LNCaP clone FGC (cell line): ENCODE results near the gene RTN3.

Source experiments
- DNase-seq: peaks from one replicate; pipeline ENCODE4 v3.0.0-alpha.2; 2011; ENCODE audit warnings: low read depth
- H3K4me3 ChIP-seq: 2 replicates; pipeline ENCODE4 v1.5.1; 2011; ENCODE audit warnings: mild to moderate bottlenecking, low read depth, low read length, control low read depth
- TF ChIP-seq, protein P1 (sequence below): IDR thresholded peaks from 2 replicates; pipeline ENCODE4 v1.5.1; 2012; ENCODE audit warnings: mild to moderate bottlenecking; ENCODE audit not compliant: control insufficient read depth, insufficient read depth; ENCODE audit errors: extremely low read depth

RTN3 gene

DNA sequence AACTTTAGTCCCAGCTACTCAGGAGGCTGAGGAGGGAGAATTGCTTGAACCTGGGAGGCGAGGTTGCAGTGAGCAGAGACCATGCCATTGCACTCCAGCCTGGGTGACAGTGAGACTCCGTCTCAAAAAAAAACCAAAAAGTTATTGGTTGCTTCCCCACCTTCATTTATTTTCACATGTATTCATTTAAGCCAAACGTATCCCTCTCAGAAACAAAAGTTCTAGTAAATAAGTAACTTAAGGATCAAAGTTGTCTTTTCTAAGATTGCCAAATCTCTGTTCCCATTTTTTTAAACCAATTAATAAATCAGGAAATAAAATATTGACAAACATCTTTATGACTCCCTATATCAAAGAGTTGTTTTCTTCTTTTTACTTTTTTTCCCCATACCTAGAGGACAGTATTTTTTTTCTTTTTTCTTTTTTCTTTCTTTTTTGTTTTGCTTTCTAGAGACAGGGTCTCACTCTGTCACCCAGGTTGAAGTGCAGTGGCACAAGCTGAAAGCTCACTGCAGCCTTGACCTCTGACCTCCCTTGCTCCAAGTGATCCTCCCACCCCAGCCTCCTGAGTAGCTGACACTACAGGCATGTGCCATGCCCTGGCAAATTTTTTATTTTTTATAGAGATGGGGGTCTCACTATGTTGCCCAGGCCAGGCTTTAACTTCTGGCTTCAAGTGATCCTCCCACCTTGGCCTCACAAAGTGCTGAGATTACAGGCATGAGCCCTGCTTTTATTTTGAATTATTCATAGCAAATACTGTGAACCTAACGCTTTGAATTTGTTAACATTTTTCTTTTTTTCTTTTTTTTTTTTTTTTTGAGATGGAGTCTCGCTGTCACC, 75.8 kb downstream of the RTN3 start:
- no peak overlapping the region for H3K4me3 ChIP-seq
- DNase-seq, result no peak
- TF ChIP-seq, protein P1, sequence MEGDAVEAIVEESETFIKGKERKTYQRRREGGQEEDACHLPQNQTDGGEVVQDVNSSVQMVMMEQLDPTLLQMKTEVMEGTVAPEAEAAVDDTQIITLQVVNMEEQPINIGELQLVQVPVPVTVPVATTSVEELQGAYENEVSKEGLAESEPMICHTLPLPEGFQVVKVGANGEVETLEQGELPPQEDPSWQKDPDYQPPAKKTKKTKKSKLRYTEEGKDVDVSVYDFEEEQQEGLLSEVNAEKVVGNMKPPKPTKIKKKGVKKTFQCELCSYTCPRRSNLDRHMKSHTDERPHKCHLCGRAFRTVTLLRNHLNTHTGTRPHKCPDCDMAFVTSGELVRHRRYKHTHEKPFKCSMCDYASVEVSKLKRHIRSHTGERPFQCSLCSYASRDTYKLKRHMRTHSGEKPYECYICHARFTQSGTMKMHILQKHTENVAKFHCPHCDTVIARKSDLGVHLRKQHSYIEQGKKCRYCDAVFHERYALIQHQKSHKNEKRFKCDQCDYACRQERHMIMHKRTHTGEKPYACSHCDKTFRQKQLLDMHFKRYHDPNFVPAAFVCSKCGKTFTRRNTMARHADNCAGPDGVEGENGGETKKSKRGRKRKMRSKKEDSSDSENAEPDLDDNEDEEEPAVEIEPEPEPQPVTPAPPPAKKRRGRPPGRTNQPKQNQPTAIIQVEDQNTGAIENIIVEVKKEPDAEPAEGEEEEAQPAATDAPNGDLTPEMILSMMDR, result no peak

DNA sequence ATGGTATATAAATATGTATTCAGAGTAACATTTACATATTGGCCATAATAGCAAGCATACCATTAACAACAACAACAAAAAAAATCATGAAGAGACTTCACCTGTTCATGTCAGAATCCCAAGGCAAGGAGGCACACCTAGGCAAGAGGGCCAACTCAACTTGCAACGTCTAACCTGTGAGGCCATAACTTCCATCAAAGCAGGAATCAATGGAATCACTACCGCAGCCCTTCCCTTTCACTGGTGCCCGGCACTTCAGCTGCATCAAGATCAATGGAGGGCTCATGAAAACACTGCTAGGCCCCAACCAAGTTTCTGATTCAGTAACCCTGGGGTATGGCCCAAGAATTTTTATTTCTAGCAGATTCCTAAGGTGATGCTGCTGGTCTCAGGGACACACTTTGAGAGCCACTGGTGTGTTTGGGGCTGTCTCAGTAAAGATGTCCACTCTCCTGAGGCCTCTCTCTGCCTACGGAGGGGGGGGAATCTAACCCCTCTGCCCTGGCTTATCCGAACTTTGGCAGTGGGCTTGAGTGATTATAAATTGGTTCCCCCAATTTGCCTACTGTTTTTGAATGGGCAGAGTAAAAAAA, 79.3 kb downstream of the RTN3 start:
- DNase-seq, result no peak
- H3K4me3 ChIP-seq, result no peak overlapping the region
- TF ChIP-seq, protein P1, result no peak

DNA sequence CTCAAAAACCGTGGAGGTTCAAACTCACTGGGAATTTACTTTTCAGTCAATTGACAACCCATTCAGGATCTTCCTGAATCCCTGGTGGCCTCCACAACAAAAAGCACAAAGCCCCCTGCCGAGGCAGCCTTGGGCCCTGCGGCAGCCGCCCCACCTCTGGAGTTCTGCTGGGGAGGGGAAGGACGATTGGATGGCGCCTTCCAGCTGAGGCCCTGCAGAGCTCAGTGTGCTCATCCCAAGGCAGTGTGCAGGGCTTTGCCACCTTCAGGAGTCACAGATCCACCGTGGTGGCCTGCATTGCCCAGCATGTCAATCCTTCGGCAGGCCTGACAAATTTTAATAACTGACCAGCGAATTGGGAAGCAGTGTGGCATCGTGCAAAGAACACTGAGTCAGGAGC, 79.9 kb downstream of the RTN3 start:
- no peak overlapping the region for H3K4me3 ChIP-seq
- TF ChIP-seq, protein P1, result no peak
- DNase-seq, result no peak

DNA sequence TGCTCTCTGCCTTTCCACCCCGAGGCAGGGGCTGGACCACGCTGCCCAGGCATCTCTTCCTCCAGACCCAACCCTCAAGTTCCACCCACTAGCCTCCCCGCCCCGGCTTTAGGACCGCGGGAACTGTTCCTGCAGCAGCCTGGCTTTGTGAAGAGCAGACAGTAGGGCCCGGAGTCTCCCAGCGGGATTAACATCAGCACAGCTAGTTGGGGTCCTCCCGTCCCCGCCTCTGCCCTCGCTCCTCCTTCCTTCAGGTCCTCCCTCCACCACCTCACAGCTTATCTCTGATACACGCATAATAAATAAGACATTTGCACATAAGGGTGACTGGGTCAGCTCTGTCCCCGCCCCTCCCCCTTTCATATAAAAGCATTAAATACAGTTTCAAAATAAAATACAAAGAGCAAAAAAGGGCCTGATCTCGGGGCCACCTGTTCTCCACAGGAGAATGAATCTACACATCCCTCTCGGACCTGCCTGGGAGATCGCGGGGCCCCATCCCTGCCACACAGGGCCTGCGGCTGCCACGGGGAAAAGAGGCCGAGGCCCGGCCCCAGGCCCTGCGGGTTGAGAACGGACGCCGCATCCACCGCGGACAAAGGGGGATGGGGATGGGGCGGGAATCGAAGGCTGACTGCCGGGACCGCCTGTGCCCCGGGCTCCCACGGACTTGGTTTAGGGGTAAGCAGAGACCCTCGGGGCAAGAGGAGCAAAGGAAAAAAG, 80.8 kb downstream of the RTN3 start:
- TF ChIP-seq, protein P1, result no peak
- H3K4me3 ChIP-seq, result no peak overlapping the region
- DNase-seq, result no peak

DNA sequence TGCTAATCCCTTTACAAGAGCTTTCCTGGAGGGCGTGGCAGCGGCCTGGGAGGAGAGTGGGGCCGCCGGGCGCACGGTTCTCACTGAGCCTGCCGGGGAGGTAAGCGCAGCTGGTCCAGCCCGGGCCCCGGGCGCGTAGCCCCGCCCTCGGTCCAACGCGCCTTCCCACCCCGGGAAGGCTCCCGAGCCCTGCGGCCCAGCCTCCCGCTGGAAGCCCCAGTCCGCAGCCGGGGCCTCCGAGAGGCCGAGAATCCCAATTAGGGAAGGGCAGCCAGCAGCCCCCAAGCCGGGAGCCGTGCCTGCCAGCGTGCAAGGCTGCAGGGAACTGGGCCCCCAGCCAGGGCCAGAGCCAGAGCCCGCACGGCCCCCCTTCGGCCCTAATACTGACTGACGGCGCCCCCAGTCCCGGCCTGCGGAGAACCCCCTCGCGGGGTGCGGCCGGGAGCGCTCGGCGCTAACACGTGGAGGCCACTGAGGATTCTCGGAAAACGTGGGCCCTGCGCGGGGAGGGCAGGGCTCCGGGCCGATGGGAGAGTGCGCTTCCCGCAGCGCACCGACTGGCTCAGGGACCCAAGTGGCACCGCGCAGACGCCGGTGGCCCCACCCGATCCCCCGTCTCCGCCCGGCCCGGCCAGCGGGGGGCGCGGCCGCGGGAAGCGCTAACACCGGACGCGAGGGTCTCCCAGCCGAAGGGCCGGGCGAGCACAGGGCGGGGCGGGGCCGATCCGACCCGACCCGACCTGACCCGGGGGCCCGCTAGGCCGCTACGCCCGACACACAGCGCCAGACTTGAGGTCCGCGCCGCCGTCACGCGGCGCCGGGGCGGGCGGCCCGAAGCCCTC, 81.6 kb downstream of the RTN3 start:
- DNase-seq, result no peak
- TF ChIP-seq, protein P1, result no peak
- H3K4me3 ChIP-seq, result no peak overlapping the region
